ENCODE measurements around the gene BMP6.

- TF ChIP-seq EZH2 (IDR thresholded peaks at IDR 0.05; ENCODE audit: borderline replicate concordance, low read depth, low read length, poor library complexity, severe bottlenecking): no peak
- TF ChIP-seq CTCF (conservative IDR thresholded peaks at IDR 0.05; ENCODE audit: low read depth, low read length): no peak
Observed at GRCh38 chr6:7813193-7813592, 87.3 kb downstream of the BMP6 start.
